ENCODE data around the gene FAM32A.

The FAM32A gene

GRCh38 chr19:16225279-16226183, 40.3 kb downstream of the FAM32A start:
- no peak for DNase-seq (ENCODE audit: low read depth in 2 of 2)

- no peak for DNase-seq (ENCODE audit: low read depth in 2 of 2)
Measured at GRCh38 chr19:16226184-16226591, 41.0 kb downstream of the FAM32A start.

- DNase-seq (ENCODE audit: low read depth in 2 of 2), result no peak
Measured at GRCh38 chr19:16226878-16227836, 41.9 kb downstream of the FAM32A start.

GRCh38 chr19:16227837-16228636, 42.8 kb downstream of the FAM32A start:
- no peak for DNase-seq (ENCODE audit: low read depth in 2 of 2)

GRCh38 chr19:16228637-16229321, 43.6 kb downstream of the FAM32A start:
- no peak for DNase-seq (ENCODE audit: low read depth in 2 of 2)

GRCh38 chr19:16229322-16229641, 44.1 kb downstream of the FAM32A start:
- DNase-seq (ENCODE audit: low read depth in 2 of 2), result no peak

- DNase-seq (ENCODE audit: low read depth in 2 of 2), result no peak
Measured at GRCh38 chr19:16232127-16232526, 46.9 kb downstream of the FAM32A start.

GRCh38 chr19:16232568-16232967, 47.4 kb downstream of the FAM32A start:
- DNase-seq (ENCODE audit: low read depth in 2 of 2), result no peak

- no peak for DNase-seq (ENCODE audit: low read depth in 2 of 2)
Measured at GRCh38 chr19:16233081-16233776, 48.0 kb downstream of the FAM32A start.

- no peak for DNase-seq (ENCODE audit: low read depth in 2 of 2)
Measured at GRCh38 chr19:16233836-16234551, 48.8 kb downstream of the FAM32A start.

GRCh38 chr19:16234552-16235445, 49.6 kb downstream of the FAM32A start:
- no peak for DNase-seq (ENCODE audit: low read depth in 2 of 2)

GRCh38 chr19:16235811-16236652, 50.8 kb downstream of the FAM32A start:
- no peak for DNase-seq (ENCODE audit: low read depth in 2 of 2)

All from activated CD8-positive, alpha-beta memory T cell treated with anti-CD3 and anti-CD28 coated beads for 4 hours (primary cell).